PC-3 (cell line): ENCODE measurements around the gene AXL. TPM values are rescaled to one million over a fixed set of nuclear protein-coding genes. Genes with fewer than 3 reads are reported as not detected.

Experiments
- ATAC-seq: fragments of 200-7000 bp; cut with Tn5 transposase; 2 replicates; pipeline ENCODE4 v1.9.1; 2020; ENCODE audit warnings: mild to moderate bottlenecking, moderate library complexity
- BruUV-seq: library from RNA; stranded (reverse); fragments of 400-500 nt; replicated peaks from 2 replicates; lab custom pipeline; 2021; lab: Mats Ljungman, UMichigan
- CTCF ChIA-PET: fragments of 300-600 bp; sonication (Branson Sonifier 250); formaldehyde crosslinking; loops from one replicate; lab custom pipeline; 2022; ENCODE audit warnings: antibody characterized with exemption; lab: Charles Lee
- POLR2A ChIA-PET: fragments of 300-600 bp; sonication (Branson Sonifier 250); formaldehyde crosslinking; loops from one replicate; lab custom pipeline; 2022; ENCODE audit warnings: antibody characterized with exemption; ENCODE audit not compliant: unreplicated experiment; lab: Charles Lee
- DNase-seq: peaks from one replicate; pipeline ENCODE4 v3.0.0-alpha.2; 2015
- H2AFZ ChIP-seq: fragments of 300-600 bp; sonication (generic); 2 replicates; pipeline ENCODE4 v1.6.0; 2016; ENCODE audit warnings: antibody characterized with exemption, low read length
- H3F3A ChIP-seq: fragments of 300-600 bp; sonication (generic); one replicate; pipeline ENCODE4 v1.6.0; 2017; ENCODE audit warnings: antibody characterized with exemption, low read length, control low read depth, mild to moderate bottlenecking; ENCODE audit not compliant: unreplicated experiment
- H3K27ac ChIP-seq: fragments of 300-600 bp; sonication (generic); 2 replicates; pipeline ENCODE4 v1.5.1; 2016; ENCODE audit warnings: mild to moderate bottlenecking, low read length
- H3K27me3 ChIP-seq: fragments of 300-600 bp; sonication (generic); 2 replicates; pipeline ENCODE4 v1.6.1; 2016; ENCODE audit warnings: low read length, mixed read lengths
- H3K36me3 ChIP-seq: fragments of 300-600 bp; sonication (generic); 2 replicates; pipeline ENCODE4 v1.6.1; 2016; ENCODE audit warnings: low read depth, mixed run types, low read length, mixed read lengths
- H3K4me1 ChIP-seq: fragments of 300-600 bp; sonication (generic); 2 replicates; pipeline ENCODE4 v1.5.1; 2016; ENCODE audit warnings: low read length; ENCODE audit not compliant: insufficient read depth
- H3K4me2 ChIP-seq: fragments of 300-600 bp; sonication (generic); 2 replicates; pipeline ENCODE4 v1.6.0; 2016; ENCODE audit warnings: low read length
- H3K4me3 ChIP-seq: fragments of 300-600 bp; sonication (generic); 2 replicates; pipeline ENCODE4 v1.5.1; 2016; ENCODE audit warnings: mild to moderate bottlenecking, low read length, mixed read lengths
- H3K79me2 ChIP-seq: fragments of 300-600 bp; sonication (generic); 2 replicates; pipeline ENCODE4 v1.6.1; 2017; ENCODE audit warnings: low read length, mixed read lengths
- H3K9ac ChIP-seq: fragments of 300-600 bp; sonication (generic); 2 replicates; pipeline ENCODE4 v1.6.0; 2016; ENCODE audit warnings: mild to moderate bottlenecking, low read length
- H3K9me2 ChIP-seq: fragments of 300-600 bp; sonication (generic); replicated peaks from 2 replicates; pipeline ENCODE4 v1.6.1; 2016; ENCODE audit warnings: mixed run types, low read length, mixed read lengths
- H3K9me3 ChIP-seq: fragments of 300-600 bp; sonication (generic); 2 replicates; pipeline ENCODE4 v1.6.1; 2016; ENCODE audit warnings: low read length, mixed read lengths
- H4K20me1 ChIP-seq: fragments of 300-600 bp; sonication (generic); 2 replicates; pipeline ENCODE4 v1.6.1; 2016; ENCODE audit warnings: low read length, mixed read lengths
- EZH2 ChIP-seq: fragments of 300-600 bp; sonication (generic); IDR thresholded peaks from one replicate; pipeline ENCODE4 v1.6.1; 2017; ENCODE audit warnings: antibody characterized with exemption, mild to moderate bottlenecking, low read length; ENCODE audit not compliant: unreplicated experiment
- EZH2phosphoT487 ChIP-seq: fragments of 300-600 bp; sonication (generic); IDR thresholded peaks from 2 replicates; pipeline ENCODE4 v1.6.1; 2018; ENCODE audit warnings: mild to moderate bottlenecking, antibody characterized with exemption, low read length, borderline replicate concordance
- intact Hi-C: fragments of 100-400 bp; cut with micrococcal nuclease; formaldehyde crosslinking; loops from 2 replicates; pipeline ENCODE4 v1.9.0; 2023
- total RNA-seq: library from RNA; depleted of rRNA; stranded (reverse); fragments of >200 nt; gene quantifications from 2 replicates; pipeline ENCODE4 v1.2.3, GENCODE V29; 2014
- TF ChIP-seq, protein P1 (sequence below): fragments of 300-600 bp; sonication (generic); conservative IDR thresholded peaks from 2 replicates; pipeline ENCODE4 v1.5.1; 2017; ENCODE audit warnings: antibody characterized with exemption, low read depth, mild to moderate bottlenecking, low read length

AXL gene
- total RNA-seq, 1 experiment from 2014 or later, result 172 TPM

DNA sequence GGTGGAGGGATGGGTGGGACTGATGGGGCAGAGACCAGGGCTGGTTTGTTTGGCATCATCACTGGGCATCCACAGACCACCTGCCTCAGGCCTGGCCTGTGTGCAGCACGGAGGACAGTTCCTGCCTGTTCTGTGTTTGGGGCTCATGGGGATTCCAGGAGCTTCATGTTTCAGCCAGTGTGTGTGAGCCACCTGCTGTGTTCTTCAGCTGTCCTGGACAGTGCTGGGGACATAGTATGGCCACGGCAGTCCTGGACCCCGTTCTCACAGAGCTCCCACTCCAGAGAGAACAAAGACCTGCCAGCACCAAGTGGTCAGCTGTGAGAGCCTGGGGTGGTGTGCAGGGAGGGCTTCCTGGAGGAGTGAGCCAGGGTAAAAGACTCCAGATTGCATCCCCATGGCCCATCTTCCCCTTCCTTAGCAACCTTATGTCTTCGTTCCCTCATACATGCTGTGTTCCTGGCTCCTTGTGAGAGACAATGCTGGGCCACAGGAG lies 89.0 kb downstream of the AXL start:
- intact Hi-C loops, result loop anchor here (2.0 kb wide), 1 partner anchor 103 kb away; no protein-coding TSS in a partner anchor
- Histone ChIP-seq H3F3A (no peaks in the 10 kb centered on the region), H3K27me3 (no peaks in the 10 kb centered on the region), H3K4me2 (no peak overlapping the region), H3K9ac (no peak overlapping the region), H3K79me2 (peaks cover 26% of the 10 kb centered on the region), H3K27ac (no peak overlapping the region), H3K9me3 (no peaks in the 10 kb centered on the region), H3K9me2 (no peaks in the 10 kb centered on the region), H2AFZ (no peak overlapping the region), H4K20me1 (no peaks in the 10 kb centered on the region), H3K4me3 (no peak overlapping the region), H3K36me3 (peaks cover 22% of the 10 kb centered on the region; the same call in 1 of the 2 replicates), H3K4me1 (peaks cover 10% of the 10 kb centered on the region; the same call in 1 of the 2 replicates)
- ATAC-seq (no peak), DNase-seq (no peak)
- TF ChIP-seq EZH2 (no peak), EZH2phosphoT487 (no peak)
- TF ChIP-seq, protein P1, sequence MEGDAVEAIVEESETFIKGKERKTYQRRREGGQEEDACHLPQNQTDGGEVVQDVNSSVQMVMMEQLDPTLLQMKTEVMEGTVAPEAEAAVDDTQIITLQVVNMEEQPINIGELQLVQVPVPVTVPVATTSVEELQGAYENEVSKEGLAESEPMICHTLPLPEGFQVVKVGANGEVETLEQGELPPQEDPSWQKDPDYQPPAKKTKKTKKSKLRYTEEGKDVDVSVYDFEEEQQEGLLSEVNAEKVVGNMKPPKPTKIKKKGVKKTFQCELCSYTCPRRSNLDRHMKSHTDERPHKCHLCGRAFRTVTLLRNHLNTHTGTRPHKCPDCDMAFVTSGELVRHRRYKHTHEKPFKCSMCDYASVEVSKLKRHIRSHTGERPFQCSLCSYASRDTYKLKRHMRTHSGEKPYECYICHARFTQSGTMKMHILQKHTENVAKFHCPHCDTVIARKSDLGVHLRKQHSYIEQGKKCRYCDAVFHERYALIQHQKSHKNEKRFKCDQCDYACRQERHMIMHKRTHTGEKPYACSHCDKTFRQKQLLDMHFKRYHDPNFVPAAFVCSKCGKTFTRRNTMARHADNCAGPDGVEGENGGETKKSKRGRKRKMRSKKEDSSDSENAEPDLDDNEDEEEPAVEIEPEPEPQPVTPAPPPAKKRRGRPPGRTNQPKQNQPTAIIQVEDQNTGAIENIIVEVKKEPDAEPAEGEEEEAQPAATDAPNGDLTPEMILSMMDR, result no peak
- CTCF ChIA-PET, result no interaction called here
- no TSS peak for BruUV-seq
- POLR2A ChIA-PET, result no interaction called here

DNA sequence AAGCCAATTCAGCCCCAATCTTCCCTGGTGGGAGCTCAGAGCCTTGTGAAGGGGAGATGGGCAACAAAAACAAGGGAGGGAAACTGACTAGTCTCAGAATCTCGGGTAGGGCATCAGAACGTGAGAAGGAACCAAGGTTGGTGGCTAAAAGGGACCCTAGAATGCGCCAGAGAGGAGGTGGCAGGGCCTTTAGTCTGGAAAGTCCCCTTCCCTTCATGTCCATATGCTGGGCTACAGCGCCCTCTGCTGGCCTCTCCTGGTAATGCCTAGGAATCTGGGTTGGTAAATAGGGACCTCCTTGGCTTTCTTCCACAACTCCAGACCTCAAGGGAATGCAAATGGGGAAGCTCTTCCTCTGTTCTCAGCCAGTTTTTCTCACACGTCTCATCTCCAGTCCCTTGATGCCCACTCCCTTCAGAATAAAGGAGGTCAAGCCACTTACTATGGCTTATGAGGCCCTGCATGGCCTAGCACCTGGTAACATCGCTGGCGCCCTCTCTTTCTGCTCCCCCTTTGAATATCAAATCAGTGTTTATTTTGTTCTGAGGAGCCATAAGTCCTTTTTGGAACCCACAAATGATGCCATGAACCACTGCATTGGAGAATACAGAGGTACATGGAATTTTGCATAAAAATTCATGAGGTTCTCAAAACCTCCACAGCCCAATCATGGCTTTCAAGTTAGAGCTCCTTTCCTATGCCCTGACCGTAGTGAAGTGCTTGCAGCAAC lies 89.6 kb downstream of the AXL start:
- ATAC-seq (peak; percentile 45), DNase-seq (peak; percentile 94)
- no peak overlapping the region for H3K9ac ChIP-seq
- CTCF ChIA-PET, result no interaction called here
- no peaks in the 10 kb centered on the region for H3K9me3 ChIP-seq
- no peaks in the 10 kb centered on the region for H3K27me3 ChIP-seq
- TF ChIP-seq EZH2, result no peak
- TF ChIP-seq, protein P1, result peak; percentile 91
- no peak overlapping the region for H3K4me3 ChIP-seq
- BruUV-seq, result no TSS peak
- peak overlapping the region; percentile 96; the same call in 1 of the 2 replicates for H3K4me2 ChIP-seq
- peaks cover 21% of the 10 kb centered on the region; the same call in 1 of the 2 replicates for H3K36me3 ChIP-seq
- intact Hi-C loops, result loop anchor here (2.0 kb wide), 1 partner anchor 104 kb away; no protein-coding TSS in a partner anchor
- H2AFZ ChIP-seq, result no peak overlapping the region
- peaks cover 10% of the 10 kb centered on the region; the same call in 1 of the 2 replicates for H3K4me1 ChIP-seq
- H4K20me1 ChIP-seq, result no peaks in the 10 kb centered on the region
- no peaks in the 10 kb centered on the region for H3K9me2 ChIP-seq
- no peaks in the 10 kb centered on the region for H3F3A ChIP-seq
- no peak overlapping the region for H3K27ac ChIP-seq
- POLR2A ChIA-PET, result no interaction called here
- peaks cover 31% of the 10 kb centered on the region for H3K79me2 ChIP-seq
